NT2/D1 (cell line): ENCODE data around the gene RERE.

Source experiments
- DNase-seq: peaks from one replicate; pipeline ENCODE4 v3.0.0-alpha.2; 2011; ENCODE audit warnings: low read depth, low spot score
- H3K27me3 ChIP-seq: 2 replicates; pipeline ENCODE4 v1.6.0; 2011; ENCODE audit warnings: mild to moderate bottlenecking; ENCODE audit not compliant: insufficient read length, insufficient read depth
- H3K36me3 ChIP-seq: 2 replicates; pipeline ENCODE4 v1.6.1; 2011; ENCODE audit warnings: mild to moderate bottlenecking, low read length, mixed read lengths; ENCODE audit not compliant: insufficient read depth, insufficient read length
- H3K4me1 ChIP-seq: 2 replicates; pipeline ENCODE4 v1.5.1; 2011; ENCODE audit not compliant: insufficient read depth, insufficient read length
- H3K4me3 ChIP-seq: 2 replicates; pipeline ENCODE4 v1.5.1; 2011; ENCODE audit warnings: low read depth; ENCODE audit not compliant: insufficient read length
- H3K9ac ChIP-seq: 2 replicates; pipeline ENCODE4 v1.6.0; 2011; ENCODE audit warnings: low read depth; ENCODE audit not compliant: insufficient read length
- H3K9me3 ChIP-seq: 2 replicates; pipeline ENCODE4 v1.5.1; 2011; ENCODE audit warnings: mild to moderate bottlenecking, low read length; ENCODE audit not compliant: insufficient read depth
- SUZ12 ChIP-seq: IDR thresholded peaks from 2 replicates; pipeline ENCODE4 v1.6.1; 2011; ENCODE audit not compliant: insufficient read length, insufficient read depth; ENCODE audit errors: extremely low read depth
- YY1 ChIP-seq: IDR thresholded peaks from 2 replicates; pipeline ENCODE4 v1.6.1; 2011; ENCODE audit not compliant: insufficient read length, insufficient read depth
- ZNF274 ChIP-seq: IDR thresholded peaks from 2 replicates; pipeline ENCODE4 v1.6.1; 2011; ENCODE audit warnings: mild to moderate bottlenecking, low read depth, low read length

Gene RERE

DNA sequence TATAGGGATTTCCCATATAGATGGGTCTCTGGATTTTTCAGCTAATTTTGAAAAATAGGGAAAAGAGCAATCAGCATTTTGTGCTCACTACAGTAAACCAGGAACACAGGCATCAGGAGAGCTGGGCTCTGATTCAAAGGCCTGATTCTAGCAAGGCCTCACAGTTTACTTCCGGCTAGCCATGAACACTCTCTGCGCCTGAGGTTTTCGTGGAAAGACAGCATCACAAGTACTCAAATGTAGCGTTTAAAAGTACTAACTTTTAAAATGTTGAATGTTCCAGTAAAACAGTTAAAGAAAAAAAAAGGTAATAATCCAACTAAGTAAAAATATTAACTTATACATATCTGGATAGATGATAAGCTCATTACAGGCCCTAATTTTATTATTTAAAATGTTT, 379.0 kb downstream of the RERE start:
- peaks cover 3% of the 10 kb centered on the region for H3K4me1 ChIP-seq

DNA sequence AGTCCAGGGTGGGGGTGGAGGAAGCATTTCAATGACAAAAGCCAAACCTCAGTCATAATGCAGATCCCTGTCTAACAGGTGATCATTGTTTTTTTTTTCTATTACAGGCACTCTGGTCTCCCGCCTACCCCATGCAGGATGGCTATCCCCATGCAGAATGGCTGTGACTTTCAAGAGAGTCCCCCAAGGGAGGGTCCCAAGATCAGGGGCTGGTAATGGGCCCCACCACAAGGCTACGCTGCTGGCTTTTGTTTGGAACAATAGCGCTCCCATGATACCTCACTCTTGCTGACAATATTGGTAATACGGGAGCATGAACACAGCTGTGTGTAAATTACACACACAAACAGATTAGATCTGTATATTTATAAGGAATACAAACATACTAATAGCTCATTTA, 380.1 kb downstream of the RERE start:
- Histone ChIP-seq H3K9me3 (no peaks in the 10 kb centered on the region), H3K27me3 (no peaks in the 10 kb centered on the region), H3K36me3 (peaks cover 4% of the 10 kb centered on the region), H3K9ac (no peak overlapping the region), H3K4me3 (no peak overlapping the region), H3K4me1 (peaks cover 3% of the 10 kb centered on the region)
- TF ChIP-seq SUZ12 (no peak), YY1 (no peak), ZNF274 (no peak)
- no peak for DNase-seq

More for the DNA sequence above, 379.0 kb downstream of the RERE start:
- no peak for TF ChIP-seq ZNF274
- Histone ChIP-seq H3K27me3 (no peaks in the 10 kb centered on the region), H3K9ac (no peak overlapping the region), H3K4me3 (no peak overlapping the region), H3K9me3 (no peaks in the 10 kb centered on the region), H3K36me3 (peaks cover 4% of the 10 kb centered on the region)
- no peak for DNase-seq

DNA sequence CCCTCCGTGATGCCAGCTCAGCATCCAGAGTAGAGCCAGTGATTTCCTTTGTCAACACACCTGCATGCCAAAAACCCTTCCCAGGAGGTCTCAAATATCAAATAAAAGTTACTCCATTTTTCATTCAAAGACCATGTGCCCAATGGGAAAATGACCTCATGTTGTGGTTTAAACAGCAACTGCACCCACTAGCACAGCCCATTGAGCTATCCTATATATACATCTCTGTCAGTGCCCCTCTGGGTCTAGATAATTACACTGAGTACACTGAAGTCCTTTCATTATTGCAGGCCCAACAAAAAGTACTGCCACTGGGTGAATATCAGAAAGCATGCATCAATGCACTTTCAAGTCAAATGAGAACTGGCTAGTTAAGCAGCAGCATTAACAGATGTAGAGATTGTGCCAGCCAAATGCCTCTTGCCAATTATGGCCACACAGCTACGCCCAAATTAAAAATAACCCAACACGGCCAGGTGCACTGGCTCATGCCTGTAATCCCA, 381.8 kb downstream of the RERE start:
- H3K4me1 ChIP-seq, result peaks cover 3% of the 10 kb centered on the region
- no peak for TF ChIP-seq YY1
- TF ChIP-seq SUZ12, result no peak
- no peak for TF ChIP-seq ZNF274
- H3K36me3 ChIP-seq, result peaks cover 4% of the 10 kb centered on the region
- DNase-seq, result no peak
- H3K9me3 ChIP-seq, result no peaks in the 10 kb centered on the region
- H3K9ac ChIP-seq, result no peak overlapping the region
- no peaks in the 10 kb centered on the region for H3K27me3 ChIP-seq
- no peak overlapping the region for H3K4me3 ChIP-seq

DNA sequence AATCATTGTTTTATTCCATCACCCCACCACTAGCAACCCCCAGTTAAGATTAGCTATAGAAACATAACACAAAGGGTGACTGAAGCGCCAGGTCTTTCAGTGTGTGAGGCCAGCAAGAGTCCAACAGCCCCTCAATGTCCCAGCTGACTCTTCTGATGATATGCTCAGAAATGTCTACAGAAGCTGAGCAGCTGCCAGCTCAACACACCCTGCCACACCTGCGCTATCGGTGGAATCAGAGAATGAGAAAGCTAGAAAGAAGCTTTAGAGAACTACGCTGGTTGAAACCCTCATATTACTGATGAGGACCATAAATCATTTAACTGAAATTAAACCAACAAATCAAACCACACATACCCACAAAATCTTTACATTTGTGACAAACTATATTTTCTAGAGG, 383.3 kb downstream of the RERE start:
- no peak overlapping the region for H3K4me3 ChIP-seq
- H3K9me3 ChIP-seq, result no peaks in the 10 kb centered on the region
- no peak for TF ChIP-seq YY1
- TF ChIP-seq ZNF274, result no peak
- TF ChIP-seq SUZ12, result no peak
- peaks cover 6% of the 10 kb centered on the region for H3K4me1 ChIP-seq
- H3K27me3 ChIP-seq, result no peaks in the 10 kb centered on the region
- no peak overlapping the region for H3K9ac ChIP-seq
- DNase-seq, result no peak
- H3K36me3 ChIP-seq, result peaks cover 4% of the 10 kb centered on the region

DNA sequence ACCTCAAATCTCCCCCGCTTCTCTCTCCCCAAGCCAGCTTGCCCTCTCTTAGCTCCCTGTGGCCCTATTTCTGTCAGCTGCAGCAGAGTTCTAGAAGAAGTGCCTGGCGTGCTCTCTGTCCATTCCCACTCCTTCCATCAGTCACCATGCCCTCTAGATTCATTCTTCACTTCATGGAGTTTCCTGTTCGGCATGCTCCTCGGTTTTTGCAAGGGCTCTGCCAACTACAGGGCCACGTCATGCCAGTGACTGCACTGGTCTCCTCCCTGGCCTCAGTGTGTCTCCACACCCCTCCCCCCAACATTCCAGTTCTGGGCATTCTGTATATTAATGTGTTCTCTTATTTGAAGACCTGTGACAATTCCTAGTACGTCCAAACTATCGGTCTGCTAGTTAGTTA, 385.7 kb downstream of the RERE start:
- no peak overlapping the region for H3K9ac ChIP-seq
- H3K4me1 ChIP-seq, result peaks cover 6% of the 10 kb centered on the region
- H3K4me3 ChIP-seq, result no peak overlapping the region
- no peaks in the 10 kb centered on the region for H3K9me3 ChIP-seq
- DNase-seq, result no peak
- H3K27me3 ChIP-seq, result no peaks in the 10 kb centered on the region
- TF ChIP-seq SUZ12, result no peak
- no peak for TF ChIP-seq YY1
- no peak for TF ChIP-seq ZNF274
- no peaks in the 10 kb centered on the region for H3K36me3 ChIP-seq

DNA sequence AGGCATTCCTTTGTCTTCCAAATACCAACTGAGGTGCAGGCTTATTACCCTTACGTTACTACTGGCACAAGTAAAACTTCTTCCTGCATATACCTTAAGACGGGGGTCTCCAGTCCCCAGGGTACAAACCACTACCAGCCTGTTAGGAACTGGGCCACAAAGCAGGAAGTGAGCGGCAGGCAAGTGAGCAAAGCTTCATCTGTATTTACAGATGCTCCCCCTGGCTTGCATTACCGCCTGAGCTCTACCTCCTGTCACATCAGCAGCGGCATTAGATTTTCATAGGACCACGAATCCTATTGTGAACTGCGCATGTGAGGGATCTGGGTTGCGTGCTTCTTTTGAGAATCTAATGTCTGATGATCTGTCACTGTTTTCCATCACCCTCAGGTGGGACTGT, 386.4 kb downstream of the RERE start:
- Histone ChIP-seq H3K4me1 (peaks cover 6% of the 10 kb centered on the region), H3K4me3 (no peak overlapping the region), H3K27me3 (no peaks in the 10 kb centered on the region), H3K9ac (no peak overlapping the region), H3K36me3 (no peaks in the 10 kb centered on the region), H3K9me3 (no peaks in the 10 kb centered on the region)
- TF ChIP-seq YY1 (no peak), SUZ12 (no peak)
- no peak for DNase-seq

DNA sequence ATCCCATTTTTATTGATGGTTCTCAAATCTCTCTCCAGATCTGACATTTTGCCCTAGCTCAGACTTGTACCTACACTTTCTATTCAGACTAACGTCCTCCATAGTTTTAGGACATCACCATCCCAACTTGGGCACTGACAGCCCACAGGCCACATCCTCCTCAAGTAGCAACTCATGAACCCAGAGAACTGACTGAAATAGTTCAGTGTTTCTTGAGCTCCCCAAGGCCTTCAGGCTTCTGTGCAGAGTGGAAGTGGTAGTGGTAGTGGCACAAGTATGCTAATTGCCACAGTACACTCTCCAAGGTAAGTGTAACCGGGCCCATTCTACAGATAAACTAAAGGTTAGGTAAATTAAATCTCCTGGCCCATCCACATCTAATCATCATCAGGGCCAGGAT, 387.0 kb downstream of the RERE start:
- H3K27me3 ChIP-seq, result no peaks in the 10 kb centered on the region
- H3K4me1 ChIP-seq, result peaks cover 6% of the 10 kb centered on the region
- no peak overlapping the region for H3K9ac ChIP-seq
- H3K4me3 ChIP-seq, result no peak overlapping the region
- DNase-seq, result no peak
- TF ChIP-seq YY1, result no peak
- TF ChIP-seq SUZ12, result no peak
- no peak for TF ChIP-seq ZNF274
- H3K36me3 ChIP-seq, result no peaks in the 10 kb centered on the region
- no peaks in the 10 kb centered on the region for H3K9me3 ChIP-seq

DNA sequence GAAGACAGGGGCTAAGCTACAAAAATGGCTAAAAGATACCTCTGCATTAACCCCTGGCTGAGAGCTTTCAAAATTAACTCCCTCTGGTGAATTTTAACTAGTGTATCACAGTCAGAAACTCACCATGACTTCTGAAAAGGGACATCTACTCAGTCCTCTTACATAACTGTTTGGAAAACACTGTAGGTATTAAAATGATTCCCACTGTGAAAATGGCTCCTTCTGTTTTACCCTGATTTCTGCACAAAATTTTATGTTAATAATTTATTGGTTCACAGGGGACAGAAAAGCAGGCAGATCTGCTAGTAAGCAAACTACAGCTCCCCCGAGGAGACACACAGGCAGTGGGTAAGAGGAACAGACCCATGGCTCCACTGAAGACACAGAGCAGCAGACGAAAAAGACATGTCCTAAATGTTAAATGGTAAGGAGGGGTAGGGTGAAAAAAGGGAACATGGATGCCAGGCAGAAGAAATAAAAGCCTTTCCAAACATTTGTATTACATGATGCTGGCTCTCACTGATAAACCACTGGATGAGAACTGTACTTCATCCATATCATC, 387.8 kb downstream of the RERE start:
- Histone ChIP-seq H3K27me3 (no peaks in the 10 kb centered on the region), H3K4me3 (no peak overlapping the region), H3K9ac (no peak overlapping the region), H3K36me3 (no peaks in the 10 kb centered on the region), H3K9me3 (no peaks in the 10 kb centered on the region), H3K4me1 (peaks cover 6% of the 10 kb centered on the region)
- TF ChIP-seq YY1 (no peak), SUZ12 (no peak), ZNF274 (no peak)
- DNase-seq, result no peak
